GM19463 (cell line): ENCODE measurements around the gene PPP1R36.
A peak's percentile ranks its signal among the peaks of the same experiment; 100 is the strongest.
"Not testable (repeated sequence)": the region's sequence is repeated elsewhere in the genome, so short reads cannot be mapped to it uniquely, and the experiment has no call there.

ENCODE experiments used
- ATAC-seq: cut with Tn5 transposase; IDR thresholded peaks from one replicate; pipeline ENCODE4 v1.9.1; 2021; ENCODE audit warnings: mild to moderate bottlenecking, moderate library complexity; ENCODE audit not compliant: unreplicated experiment

PPP1R36 gene

DNA sequence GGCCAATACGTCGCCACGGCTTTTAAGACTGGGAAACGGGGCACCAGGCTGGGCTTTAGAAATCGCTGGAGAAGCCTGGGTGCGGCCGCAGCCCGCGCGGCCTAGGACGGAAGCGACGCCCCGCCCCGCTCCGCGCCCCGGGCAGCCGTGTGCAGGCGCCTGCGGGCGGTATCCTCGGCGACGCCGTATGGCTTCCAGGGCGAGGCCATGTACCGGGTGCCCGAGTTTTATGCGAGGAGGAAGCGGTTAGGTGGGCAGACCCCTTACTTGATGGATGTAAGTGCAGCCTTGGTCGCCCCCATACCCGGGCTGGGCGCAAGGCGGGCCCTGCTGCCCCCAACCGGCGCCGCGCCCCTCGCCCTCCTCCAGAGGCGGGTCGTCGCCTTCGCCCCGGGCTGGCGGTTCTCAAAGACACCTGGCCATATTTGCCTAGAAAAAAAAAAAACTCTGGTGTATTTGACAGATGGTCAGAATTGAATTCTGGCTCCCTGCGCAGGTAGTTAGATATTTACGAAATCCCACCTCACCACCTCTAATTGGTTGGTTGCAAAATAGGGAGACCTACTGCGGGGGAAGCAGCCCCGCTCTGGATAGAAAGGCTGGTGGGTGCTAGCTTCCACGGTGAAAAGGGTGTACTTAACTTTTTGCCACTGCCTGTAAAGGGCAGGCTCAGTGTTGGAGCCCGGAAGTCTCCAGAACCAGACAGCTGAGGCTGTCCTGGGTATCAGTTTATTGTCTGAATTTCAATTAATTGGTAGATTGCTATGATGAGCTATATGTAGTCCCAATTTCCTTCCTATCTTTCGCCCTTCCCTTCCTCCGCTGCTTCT, at the start of gene PPP1R36:
Gene PPP1R36 (plus strand): TSS at position 171 of the 830 bp plus-strand sequence. CDS start 37 bp downstream, at position 208.
- ATAC-seq = no peak

DNA sequence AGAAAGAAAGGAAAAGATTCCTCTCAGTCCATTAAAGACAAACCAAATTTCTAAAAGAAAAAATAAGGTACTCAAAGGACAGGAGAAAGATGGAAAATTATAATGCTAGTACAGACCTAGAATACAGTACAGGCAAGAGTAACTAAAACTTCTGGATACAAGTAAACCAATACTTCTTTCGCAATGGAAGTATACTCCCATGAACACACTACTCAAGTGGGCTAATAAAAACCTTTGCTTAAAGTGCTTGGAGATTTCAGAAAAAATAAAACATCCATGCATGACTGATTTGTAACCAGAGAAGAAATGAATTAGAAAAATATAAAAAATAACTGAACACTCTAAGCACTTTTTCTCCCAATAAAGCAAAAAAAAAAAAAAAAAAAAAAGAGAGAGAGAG, 49.7 kb upstream of the PPP1R36 start:
- ATAC-seq = no peak

- no peak for ATAC-seq
Measured at GRCh38 chr14:64501411-64502171, 48.2 kb upstream of the PPP1R36 start.

- no peak for ATAC-seq
Measured at GRCh38 chr14:64502456-64502855, 47.3 kb upstream of the PPP1R36 start.

DNA sequence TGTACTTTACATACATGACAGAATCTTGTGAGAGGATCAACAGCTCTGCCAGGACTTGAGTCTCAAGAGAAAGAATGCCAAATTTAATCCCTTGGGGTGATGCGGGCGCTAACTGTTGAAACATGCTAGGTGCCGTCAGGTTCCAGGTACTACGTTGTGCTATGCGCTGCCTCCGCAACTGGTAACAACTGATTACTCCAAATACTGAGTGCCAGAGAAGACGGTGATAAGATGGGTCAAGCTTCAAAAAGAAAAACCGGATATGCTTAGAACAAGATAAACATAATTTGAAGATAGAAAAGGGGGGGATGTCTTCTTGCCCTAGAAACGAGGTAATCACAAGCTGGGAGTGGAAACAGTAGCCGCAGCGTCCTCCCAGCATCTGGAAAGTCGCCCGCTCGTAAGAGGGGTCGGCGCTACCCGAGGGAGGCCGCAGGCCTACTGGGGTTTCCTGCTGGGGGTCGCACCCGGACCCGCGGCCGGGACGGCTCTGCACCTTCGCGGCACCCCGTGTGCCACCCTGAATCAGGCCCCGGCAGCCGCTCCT, 46.8 kb upstream of the PPP1R36 start:
- ATAC-seq = no peak

DNA sequence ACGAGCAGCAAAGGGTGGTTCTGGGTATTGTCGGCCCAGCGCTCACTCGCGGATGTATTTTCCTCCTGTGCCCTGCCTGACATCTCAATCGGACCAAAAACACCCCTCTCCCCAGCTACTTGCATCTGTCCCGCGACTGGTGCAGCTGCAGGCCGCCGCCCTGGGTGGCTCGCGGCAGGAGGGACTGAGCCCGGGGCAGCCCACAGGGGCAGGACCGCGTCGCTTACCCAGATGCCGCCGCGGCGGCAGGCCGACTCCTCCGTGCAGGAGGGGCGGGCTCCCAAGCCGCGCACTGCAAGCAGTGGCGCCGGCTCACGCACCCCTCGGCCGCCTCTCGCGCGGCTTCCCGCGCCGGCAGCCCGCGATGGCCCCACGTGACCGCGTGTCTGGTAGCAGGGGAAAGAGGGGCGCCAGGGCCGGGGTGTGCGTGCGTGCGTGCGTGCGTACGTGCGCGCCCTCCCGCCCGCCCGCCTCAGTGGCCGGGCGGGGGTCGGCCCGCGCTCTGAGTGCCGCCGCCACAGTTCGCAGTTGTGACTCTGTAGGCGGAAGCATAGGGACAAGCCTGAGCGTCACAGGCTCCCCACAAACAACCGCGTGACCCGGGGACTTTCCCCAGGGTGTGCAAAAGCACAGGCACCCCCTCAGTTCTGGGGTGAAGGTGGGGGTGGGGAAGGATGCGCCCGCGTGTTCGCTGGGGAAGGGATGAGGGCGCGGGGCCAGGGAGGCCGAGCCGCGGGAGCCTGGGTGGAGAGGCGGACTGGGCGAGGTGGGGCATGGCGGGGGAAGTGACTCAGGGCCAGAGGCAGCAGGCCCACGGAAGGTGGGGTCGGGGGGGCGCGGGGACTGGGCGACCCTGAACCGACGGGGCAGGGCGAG, 46.1 kb upstream of the PPP1R36 start, which contains the start of gene ZBTB25:
Gene ZBTB25 (minus strand): TSS at position 405 of the 876 bp plus-strand sequence. CDS start 13,305 bp downstream, outside the sequence.
- peak; percentile 62 for ATAC-seq

DNA sequence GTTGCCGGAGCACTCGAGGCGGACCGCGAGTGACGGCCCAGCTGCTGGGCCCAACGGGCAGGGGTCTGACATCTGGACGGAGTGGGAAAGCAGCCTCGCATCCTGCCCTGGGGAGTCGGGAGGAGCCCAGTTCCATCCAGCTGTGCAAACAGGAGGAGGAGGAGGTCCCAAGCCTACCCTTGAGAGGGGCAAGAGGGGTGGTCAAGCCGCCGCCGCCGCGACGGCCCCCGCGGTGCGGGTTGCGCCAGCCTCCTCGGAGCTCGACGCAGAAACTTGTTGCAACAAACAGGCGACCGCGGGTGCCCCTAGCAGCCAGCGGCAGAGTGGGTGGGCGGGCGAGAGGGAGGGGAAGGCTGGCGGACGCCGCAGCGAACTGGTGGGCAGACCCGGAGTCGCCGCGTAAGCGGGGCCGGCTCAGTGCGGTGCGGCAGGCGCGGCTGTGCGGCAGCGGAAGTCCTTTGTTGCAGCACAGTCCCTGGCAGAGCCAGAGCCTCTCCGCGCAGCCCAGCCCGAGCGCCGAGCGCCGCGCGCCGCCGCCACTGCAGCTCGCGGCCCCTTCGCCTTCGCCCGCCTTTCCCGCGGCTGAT, 45.4 kb upstream of the PPP1R36 start, which contains the start of gene ZBTB1:
Gene ZBTB1 (plus strand): TSS at position 461 of the 587 bp plus-strand sequence. CDS start 16,735 bp downstream, outside the sequence.
- ATAC-seq = peak; percentile 22

- peak; percentile 25 for ATAC-seq
Measured at GRCh38 chr14:64504897-64505794, 44.6 kb upstream of the PPP1R36 start.

DNA sequence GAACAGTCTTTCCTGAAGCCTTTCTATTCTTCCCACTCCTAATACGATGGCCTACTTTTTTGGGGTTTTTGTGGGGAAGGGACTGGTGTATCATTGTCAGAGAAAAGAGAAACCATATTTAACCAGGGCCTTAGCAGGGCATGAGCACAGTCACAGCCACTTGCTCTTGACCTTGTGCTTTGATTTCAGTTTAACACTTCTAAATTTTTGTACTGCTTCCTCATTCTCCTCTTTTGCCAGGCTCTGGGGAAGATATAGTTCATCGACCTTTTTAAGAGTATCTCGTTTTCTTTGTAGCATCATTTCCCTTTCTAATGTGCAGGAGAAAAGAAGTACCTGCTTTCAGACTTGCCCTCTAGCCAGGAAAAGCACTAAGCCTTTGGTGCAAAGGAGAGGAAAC, 43.0 kb upstream of the PPP1R36 start:
- no peak for ATAC-seq

- ATAC-seq = no peak
Measured at GRCh38 chr14:64507376-64508156, 42.2 kb upstream of the PPP1R36 start.

DNA sequence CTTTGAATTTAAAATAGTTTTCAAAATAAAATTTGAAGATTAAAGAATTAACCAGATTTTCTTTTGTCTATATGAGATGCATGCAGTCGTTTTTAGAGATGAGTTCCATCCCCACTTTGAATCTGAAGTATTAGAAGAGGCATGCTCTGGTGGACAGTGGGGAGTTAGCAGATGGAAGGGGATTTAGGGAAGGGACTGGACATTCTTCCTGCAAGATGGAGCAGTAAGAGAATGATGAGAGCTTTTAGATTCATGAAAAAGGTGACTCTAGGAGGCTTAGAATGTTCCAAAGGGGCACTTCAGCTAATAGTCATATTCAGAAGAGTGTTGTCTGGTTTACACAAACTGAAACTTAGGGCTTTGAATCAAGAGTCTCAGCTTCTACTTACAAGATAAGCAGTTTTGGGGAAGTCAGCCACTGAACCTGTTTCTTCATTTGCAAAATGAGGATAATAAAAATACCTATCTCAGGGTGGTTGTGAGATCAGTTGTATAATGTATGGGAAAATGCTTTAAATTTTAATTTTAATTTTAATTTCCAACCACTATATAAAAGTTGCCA, 41.5 kb upstream of the PPP1R36 start:
- ATAC-seq = no peak

DNA sequence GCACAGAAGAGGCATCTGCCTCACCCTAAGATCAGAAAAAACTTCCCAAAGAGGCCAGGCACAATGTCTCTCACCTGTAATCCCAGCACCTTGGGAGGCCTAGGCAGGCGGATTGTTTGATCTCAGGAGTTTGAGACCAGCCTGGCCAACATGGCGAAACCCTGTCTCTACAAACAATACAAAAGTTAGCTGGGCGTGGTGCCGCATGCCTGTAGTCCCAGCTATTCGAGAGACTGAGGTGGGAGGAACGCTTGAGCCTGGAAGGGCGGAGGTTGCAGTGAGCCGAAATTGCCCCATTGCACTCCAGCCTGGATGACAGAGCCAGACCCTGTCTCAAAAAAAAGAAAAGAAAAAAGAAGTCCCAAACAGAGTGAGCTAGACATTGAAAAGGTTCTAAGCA, 40.7 kb upstream of the PPP1R36 start:
- no peak for ATAC-seq

- no peak for ATAC-seq
Measured at GRCh38 chr14:64510825-64511671, 38.7 kb upstream of the PPP1R36 start.

DNA sequence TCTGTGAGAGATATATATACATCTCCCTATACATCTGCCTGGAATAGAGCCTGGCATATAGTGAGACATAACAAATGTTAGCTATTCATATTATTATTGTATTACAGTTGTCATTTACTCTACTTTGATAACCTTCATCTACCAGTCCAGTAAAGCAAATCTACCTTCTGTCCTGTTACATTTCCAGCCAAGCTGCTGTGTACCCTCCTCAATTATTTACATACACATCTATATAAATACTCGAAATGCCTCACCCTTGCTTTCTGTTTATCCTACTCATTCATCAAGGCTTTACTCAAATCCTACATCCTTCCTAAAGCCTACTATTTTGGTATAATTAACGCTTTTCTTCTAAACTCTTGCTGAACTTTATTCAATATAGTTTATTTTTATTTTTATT, 36.5 kb upstream of the PPP1R36 start:
- ATAC-seq = no peak

DNA sequence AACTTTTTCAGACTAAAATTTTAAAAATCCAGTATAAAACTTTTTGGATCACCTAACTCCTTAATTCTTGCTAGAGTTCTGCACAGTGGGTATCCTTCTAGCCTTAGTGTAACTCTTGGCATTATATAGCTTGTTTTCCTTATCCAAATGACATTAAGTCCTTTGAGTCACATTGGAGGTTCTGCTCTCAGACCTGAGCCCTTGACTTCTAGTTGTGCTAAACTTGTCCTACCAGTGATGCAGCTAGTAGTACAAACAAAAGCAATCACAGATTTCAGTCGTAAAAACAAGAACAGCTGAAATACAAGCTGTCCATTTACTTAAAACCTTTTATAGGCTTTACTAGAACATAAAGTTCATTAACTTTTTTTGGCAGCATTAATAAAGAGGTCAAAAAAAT, 34.7 kb upstream of the PPP1R36 start:
- no peak for ATAC-seq

GRCh38 chr14:64516969-64517368, 32.8 kb upstream of the PPP1R36 start:
- ATAC-seq = no peak

DNA sequence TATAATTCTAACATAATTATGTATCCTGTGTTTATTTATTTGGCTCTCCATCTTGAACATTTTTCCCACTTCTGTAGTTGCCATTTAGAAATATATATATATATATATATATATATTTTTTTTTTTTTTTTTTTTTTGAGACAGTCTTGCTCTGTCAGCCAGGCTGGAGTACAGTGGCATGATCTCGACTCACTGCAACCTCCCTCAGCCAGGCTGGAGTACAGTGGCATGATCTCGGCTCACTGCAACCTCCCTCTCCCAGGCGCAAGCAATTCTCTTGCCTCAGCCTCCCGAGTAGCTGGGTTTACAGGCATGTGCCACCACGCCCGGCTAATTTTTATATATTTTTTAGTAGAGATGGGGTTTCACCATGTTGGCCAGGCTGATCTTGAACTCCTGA, 32.1 kb upstream of the PPP1R36 start:
- ATAC-seq = not testable (repeated sequence)
